Activated CD4-positive, alpha-beta T cell treated with anti-CD3 and anti-CD28 coated beads for 4 hours (primary cell): ENCODE results near the gene IRF9.

Source experiments
- DNase-seq, 2 donors: peaks; one replicate each; pipeline ENCODE4 v3.0.0-alpha.2; 2020

The IRF9 gene

GRCh38 chr14:24178399-24179178 lies 17.5 kb downstream of the IRF9 start:
- DNase-seq, result no peak

- DNase-seq, result no peak
Measured at GRCh38 chr14:24179294-24179960, 18.4 kb downstream of the IRF9 start.

- DNase-seq, result no peak
Measured at GRCh38 chr14:24179961-24180796, 19.1 kb downstream of the IRF9 start.

- no peak for DNase-seq
Measured at GRCh38 chr14:24181371-24182077, 20.5 kb downstream of the IRF9 start.

GRCh38 chr14:24182110-24182882 lies 21.2 kb downstream of the IRF9 start:
- DNase-seq, result no peak

GRCh38 chr14:24183014-24183481 lies 22.0 kb downstream of the IRF9 start:
- DNase-seq, result no peak

GRCh38 chr14:24184104-24184970 lies 23.3 kb downstream of the IRF9 start:
- no peak for DNase-seq

GRCh38 chr14:24185026-24185425 lies 24.0 kb downstream of the IRF9 start:
- DNase-seq, result no peak

- no peak for DNase-seq
Measured at GRCh38 chr14:24185741-24186140, 24.7 kb downstream of the IRF9 start.

GRCh38 chr14:24186831-24187538 lies 25.9 kb downstream of the IRF9 start:
- no peak for DNase-seq

GRCh38 chr14:24187539-24187915 lies 26.5 kb downstream of the IRF9 start:
- DNase-seq, result no peak

- DNase-seq, result peak; percentile 94 to 97
Measured at GRCh38 chr14:24188251-24189058, 27.4 kb downstream of the IRF9 start, which contains the start of gene IPO4. TSS of gene IPO4 (minus strand) at chr14:24188816. CDS start at chr14:24188787, 29 bp downstream.

- no peak for DNase-seq
Measured at GRCh38 chr14:24189059-24189375, 28.0 kb downstream of the IRF9 start.

GRCh38 chr14:24189460-24189859 lies 28.4 kb downstream of the IRF9 start:
- DNase-seq, result no peak

GRCh38 chr14:24190416-24190815 lies 29.4 kb downstream of the IRF9 start:
- no peak for DNase-seq

GRCh38 chr14:24192933-24193332 lies 31.9 kb downstream of the IRF9 start:
- DNase-seq, result no peak

GRCh38 chr14:24194186-24194872 lies 33.3 kb downstream of the IRF9 start:
- no peak for DNase-seq

GRCh38 chr14:24194873-24195185 lies 33.8 kb downstream of the IRF9 start:
- no peak for DNase-seq
